NK-92 treated with Interleukin-12 subunit alpha and Interleukin-12 subunit beta, amount 100 ng/mL, for 24 hours (cell line): ENCODE measurements around the gene DPEP2.
"Not testable (repeated sequence)": the region's sequence is repeated elsewhere in the genome, so short reads cannot be mapped to it uniquely, and the experiment has no call there.

ENCODE experiments used
- DNase-seq: peaks from one replicate; lab custom pipeline; 2025; lab: John Stamatoyannopoulos, UW

Gene DPEP2

DNA sequence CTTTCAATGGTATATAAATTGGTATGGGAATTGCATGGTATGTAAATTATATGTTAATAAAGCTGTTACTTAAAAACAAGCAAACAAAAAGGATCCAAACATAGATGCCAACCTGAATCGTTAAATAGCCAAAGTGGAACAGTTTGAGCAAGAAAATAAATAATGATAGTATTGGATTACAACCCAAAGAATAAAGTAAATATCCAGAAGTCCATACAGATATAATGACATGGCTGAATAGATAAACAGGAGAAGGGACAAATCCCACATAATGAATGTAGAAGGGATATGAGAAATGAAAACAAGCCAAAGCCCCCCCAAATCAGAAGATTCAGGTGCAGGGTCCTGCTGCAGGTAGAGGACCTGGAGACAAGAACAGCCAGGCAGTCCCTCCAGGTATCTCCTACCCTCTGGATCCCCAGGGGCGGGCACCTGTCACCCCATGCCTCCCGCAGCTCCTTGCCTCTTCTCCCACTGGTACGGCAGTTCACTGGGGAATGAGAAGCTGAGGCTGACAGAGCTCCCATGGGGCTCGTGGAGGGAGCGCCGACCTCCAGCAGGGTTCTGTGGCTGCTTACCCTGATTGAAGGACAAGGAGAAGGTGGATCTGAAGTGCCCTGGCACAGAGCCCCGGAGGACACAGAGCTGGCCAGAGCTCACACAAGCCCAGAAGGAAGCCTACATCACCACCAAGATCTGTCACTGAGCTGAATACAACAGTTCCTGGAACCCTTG, 45.5 kb downstream of the DPEP2 start:
- no peak for DNase-seq

- no peak for DNase-seq
Measured at GRCh38 chr16:67951485-67951884, 47.8 kb downstream of the DPEP2 start.

DNA sequence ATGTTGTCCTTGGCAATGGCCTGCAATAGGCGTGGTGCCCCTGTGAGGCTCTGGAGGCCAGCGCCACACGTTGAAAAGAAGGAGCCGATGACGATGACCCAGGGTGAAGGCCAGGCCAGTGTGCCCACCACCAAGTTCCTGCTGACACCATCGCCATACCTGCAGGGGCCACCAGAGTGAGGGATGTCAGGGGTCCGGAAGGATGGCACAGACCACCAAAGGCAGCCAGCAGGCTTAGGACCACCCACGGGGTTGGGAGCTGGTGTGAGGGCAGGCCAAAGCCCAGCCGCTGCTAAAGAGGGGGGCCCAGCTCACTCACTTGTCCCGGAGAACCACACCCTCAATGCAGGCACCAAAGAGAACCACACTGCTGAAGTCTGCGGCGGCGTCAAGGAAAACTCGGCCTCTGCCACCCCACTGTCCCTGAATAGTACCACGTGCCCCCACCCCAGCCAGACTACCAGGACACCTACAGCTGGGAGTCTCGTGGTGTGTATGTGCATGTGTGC, 48.9 kb downstream of the DPEP2 start:
- DNase-seq = no peak

DNA sequence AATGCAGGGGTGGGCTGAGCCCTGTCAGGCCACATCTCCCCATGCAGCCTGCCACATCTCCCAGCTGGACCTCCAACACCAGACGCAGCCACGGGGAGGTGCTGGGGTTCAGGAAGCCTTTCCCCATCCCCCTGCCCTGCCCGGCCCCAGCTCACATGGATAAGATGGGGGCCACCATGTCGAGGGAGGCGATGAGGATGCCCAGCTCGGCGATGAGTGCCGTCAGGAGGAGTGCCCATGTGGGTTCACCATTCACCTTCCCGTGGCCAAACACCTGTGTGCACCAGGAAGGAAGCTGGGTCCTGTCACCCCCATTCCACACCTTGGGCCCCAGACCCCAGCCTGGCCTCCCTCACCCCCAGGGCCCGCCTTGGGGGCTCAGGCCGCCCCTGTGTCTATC, 49.6 kb downstream of the DPEP2 start:
- DNase-seq = no peak

DNA sequence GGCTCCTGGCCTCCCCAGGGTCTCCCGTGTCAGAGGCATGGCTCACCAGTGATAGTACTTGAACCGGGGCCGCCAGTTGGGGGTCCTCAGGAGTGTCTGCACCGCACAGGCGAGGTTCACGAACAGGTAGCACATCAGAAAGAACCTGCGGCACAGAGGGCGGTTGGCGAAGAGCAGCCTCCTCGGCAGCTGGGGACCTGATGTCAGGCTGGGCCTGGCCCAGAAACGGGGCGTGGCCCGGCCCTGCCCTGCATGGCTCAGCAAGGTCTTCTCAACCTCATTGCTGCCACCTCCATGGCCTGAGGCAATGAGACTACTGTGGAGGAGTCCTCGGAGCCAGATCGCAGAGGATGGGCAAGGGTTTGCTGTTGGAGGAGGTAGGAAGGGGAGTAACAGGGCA, 51.3 kb downstream of the DPEP2 start:
- DNase-seq = no peak

DNA sequence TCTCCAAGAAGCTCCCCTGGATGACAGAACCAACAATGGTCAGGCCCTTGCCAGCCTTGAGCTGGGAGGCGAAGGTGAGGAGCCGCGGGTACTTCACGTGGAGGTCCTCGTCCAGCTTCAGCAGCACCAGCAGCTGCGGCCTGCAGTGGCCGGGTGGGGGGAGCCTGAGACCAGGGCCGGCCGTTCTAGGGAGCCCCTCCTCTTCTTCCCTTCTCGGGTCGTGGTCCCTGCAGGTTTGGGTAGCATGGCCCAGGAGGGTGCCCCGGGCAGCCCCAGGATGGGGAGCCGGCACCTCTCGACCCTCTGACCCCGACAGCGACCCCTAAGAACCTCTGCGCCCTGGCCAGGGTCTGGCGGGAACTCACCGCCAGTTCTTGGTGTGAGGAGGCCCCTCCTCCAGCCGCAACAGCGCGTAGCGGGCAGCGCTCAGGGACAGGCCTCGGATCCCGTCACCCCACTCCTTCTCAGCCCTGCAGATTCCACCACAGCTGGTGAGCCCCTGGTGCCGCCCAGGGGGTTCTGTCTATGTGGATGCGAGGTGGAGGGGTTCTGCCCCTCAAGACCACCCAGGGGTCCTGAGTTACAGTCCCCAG, 52.2 kb downstream of the DPEP2 start:
- DNase-seq = no peak

DNA sequence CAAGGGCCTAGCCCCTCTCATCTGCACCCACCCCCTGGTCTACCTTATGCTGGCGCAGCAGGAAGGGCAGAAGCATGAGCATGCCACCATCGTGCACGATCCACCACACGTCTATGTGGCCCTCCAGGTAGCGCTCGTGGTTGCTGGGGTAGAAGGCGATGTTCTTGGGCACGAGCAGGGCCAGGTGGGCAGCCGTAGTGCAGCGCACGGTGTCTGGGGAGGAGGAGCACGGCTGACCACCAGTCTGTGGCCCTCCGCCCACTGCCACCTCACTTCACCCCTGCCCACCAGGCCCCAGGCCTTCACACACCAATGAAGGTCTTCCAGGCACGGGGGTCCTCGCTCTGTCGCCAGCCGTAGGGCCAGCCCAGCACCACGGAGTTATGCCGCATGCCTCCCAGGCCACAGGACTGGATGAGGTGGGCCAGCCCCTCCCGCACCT, 53.1 kb downstream of the DPEP2 start:
- DNase-seq = no peak

- DNase-seq = no peak
Measured at GRCh38 chr16:67945392-67945933, 53.8 kb downstream of the DPEP2 start.

GRCh38 chr16:67944690-67945391, 54.4 kb downstream of the DPEP2 start:
- DNase-seq = no peak

DNA sequence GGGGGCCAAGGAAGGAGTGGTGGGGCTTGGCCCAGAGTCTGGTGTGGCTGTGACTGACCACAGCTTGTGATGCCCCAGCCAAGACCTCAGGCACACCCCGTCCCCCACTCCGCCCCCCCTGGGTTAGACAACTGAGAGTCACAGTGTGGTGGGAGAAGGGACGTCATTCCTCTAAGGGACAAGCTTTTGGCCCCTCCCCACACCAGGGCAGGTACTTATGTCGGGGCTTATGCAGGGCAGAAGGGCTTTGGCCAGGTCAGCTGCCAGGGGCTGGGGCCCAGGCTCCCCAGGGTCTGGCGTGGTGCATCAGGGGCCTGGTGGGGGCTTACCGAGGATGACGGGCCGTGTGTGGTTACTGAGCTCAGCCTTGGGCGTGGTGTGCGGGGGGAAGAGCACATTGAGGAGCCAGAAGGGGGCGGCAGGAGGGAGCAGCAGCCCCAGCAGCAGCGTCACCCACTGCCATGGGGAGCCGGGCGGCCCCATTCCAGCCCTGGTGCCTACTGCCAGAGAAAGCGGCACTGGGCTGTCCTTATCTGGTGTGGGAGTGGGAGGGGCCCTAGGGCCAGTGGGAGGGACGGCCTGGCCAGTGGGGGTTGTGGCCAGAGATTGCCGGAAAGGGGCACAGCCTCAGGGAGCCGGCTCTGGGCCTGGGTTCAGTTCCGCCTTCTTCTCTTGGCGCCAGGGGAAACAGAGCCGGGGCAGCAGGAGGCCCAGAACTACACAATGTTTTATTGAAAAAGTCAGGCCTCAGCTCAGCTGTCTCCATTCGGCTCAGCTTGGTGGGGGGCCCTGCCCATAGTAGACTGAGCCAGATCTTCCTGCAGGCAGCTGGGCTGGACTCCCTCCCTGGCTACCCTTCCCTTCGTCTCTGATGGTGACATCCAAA, 55.4 kb downstream of the DPEP2 start, which contains the start of gene LCAT:
Gene LCAT, minus strand, starts transcription at position 502 of the 886 bp plus-strand sequence. Its CDS starts 19 bp downstream, at position 483.
- DNase-seq = no peak

- no peak for DNase-seq
Measured at GRCh38 chr16:67943256-67943618, 56.0 kb downstream of the DPEP2 start.

GRCh38 chr16:67942510-67943255, 56.6 kb downstream of the DPEP2 start:
- DNase-seq = no peak

DNA sequence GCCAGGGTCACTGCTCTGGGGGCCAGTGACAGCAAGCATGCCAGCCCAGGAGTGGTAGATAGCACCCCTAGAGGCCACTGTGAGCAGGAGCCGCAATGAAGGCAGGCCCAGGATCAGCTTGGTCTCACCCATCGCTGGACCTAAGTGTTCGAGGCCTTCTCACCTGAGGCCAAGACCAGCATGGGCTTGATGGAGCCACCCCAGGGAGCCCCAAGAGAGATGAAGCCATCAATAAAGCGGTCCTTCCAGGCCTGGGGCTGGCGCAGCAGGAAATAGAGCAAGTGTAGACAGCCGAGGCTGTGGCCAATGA, 57.1 kb downstream of the DPEP2 start:
- DNase-seq = no peak

- DNase-seq = no peak
Measured at GRCh38 chr16:67941469-67942199, 57.6 kb downstream of the DPEP2 start.

DNA sequence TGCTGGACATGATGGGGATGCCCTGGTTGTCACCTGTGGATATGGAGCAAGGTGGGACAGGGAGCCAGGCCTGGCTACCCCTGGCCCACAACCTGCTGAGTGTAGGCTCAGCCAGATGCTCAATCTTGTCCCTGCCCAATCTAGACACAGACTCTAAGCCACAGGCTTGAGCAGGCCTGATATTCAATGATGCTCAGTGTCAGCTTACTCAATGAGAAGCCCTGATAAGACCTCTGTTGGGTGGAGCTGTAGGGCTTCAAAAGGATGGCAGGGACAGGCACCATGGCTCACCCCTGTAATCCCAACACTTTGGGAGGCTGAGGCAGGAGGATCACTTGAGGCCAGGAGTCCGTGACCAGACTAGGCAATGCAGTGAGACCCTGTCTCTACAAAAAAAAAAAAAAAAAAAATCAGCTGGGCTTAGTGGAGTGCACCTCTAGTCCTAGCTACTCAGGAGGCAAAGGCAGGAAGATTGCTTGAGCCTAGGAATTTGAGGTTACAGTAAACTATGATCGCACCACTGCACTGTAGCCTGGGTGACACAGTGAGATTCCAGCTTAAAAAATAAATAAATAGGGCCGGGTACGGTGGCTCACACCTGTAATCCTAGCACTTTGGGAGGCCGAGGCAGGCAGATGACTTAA, 58.7 kb downstream of the DPEP2 start:
- DNase-seq = no peak

DNA sequence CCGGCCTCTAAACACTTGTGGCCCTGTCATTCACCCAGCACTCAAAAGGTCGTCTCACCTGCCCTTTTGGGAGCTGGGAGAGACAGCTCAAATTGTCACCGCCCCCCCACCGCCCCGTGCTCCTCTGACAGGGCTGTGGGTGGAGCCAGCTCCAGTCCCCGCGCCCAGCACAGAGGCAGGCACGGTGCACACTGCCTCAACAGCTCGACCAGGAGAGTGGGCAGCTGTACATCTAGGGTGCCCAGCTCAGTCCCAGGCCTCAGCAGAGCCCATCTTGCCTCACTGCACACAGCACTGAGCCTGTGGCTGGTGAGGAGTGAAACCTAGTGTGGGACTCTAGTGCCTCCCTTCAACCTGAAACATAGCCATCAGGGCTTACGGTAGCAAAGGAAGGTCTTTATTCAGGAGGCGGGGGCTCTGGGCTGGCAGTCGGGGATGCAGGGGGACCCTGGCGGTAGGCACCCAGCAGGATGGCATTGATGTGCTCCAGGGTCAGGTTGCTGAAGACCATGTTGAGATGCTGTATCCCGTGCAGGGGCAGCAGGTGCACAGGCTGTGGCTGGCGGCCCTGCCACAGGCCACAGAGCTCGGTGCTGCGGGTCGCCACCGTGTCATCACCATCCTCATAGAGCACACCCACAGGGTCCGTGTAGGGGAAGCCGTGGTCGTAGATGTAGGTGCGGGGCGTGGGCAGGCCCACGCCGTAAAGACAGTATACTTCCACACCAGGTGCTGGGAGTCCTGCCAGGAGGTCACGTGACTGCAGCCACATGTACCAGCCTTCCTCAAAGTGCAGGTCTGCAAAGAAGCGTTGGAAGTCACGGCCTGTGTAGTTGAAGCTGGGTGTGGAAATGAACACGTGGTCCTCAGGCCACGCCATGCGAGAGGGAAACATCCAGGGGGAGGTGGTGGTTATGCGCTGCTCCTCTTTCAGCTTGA, 59.5 kb downstream of the DPEP2 start:
- DNase-seq = no peak

GRCh38 chr16:67937713-67938112, 61.6 kb downstream of the DPEP2 start:
- not testable (repeated sequence) for DNase-seq
